PC-3 (cell line): ENCODE measurements around the gene DNHD1. TPM values are rescaled to one million over a fixed set of nuclear protein-coding genes. Genes with fewer than 3 reads are reported as not detected.

Source experiments
- ATAC-seq: fragments of 200-7000 bp; cut with Tn5 transposase; 2 replicates; pipeline ENCODE4 v1.9.1; 2020; ENCODE audit warnings: mild to moderate bottlenecking, moderate library complexity
- BruUV-seq: library from RNA; stranded (reverse); fragments of 400-500 nt; replicated peaks from 2 replicates; lab custom pipeline; 2021; lab: Mats Ljungman, UMichigan
- CTCF ChIA-PET: fragments of 300-600 bp; sonication (Branson Sonifier 250); formaldehyde crosslinking; loops from one replicate; lab custom pipeline; 2022; ENCODE audit warnings: antibody characterized with exemption; lab: Charles Lee
- POLR2A ChIA-PET: fragments of 300-600 bp; sonication (Branson Sonifier 250); formaldehyde crosslinking; loops from one replicate; lab custom pipeline; 2022; ENCODE audit warnings: antibody characterized with exemption; ENCODE audit not compliant: unreplicated experiment; lab: Charles Lee
- DNase-seq: peaks from one replicate; pipeline ENCODE4 v3.0.0-alpha.2; 2015
- H2AFZ ChIP-seq: fragments of 300-600 bp; sonication (generic); 2 replicates; pipeline ENCODE4 v1.6.0; 2016; ENCODE audit warnings: antibody characterized with exemption, low read length
- H3F3A ChIP-seq: fragments of 300-600 bp; sonication (generic); one replicate; pipeline ENCODE4 v1.6.0; 2017; ENCODE audit warnings: antibody characterized with exemption, low read length, control low read depth, mild to moderate bottlenecking; ENCODE audit not compliant: unreplicated experiment
- H3K27ac ChIP-seq: fragments of 300-600 bp; sonication (generic); 2 replicates; pipeline ENCODE4 v1.5.1; 2016; ENCODE audit warnings: mild to moderate bottlenecking, low read length
- H3K27me3 ChIP-seq: fragments of 300-600 bp; sonication (generic); 2 replicates; pipeline ENCODE4 v1.6.1; 2016; ENCODE audit warnings: low read length, mixed read lengths
- H3K36me3 ChIP-seq: fragments of 300-600 bp; sonication (generic); 2 replicates; pipeline ENCODE4 v1.6.1; 2016; ENCODE audit warnings: low read depth, mixed run types, low read length, mixed read lengths
- H3K4me1 ChIP-seq: fragments of 300-600 bp; sonication (generic); 2 replicates; pipeline ENCODE4 v1.5.1; 2016; ENCODE audit warnings: low read length; ENCODE audit not compliant: insufficient read depth
- H3K4me2 ChIP-seq: fragments of 300-600 bp; sonication (generic); 2 replicates; pipeline ENCODE4 v1.6.0; 2016; ENCODE audit warnings: low read length
- H3K4me3 ChIP-seq: fragments of 300-600 bp; sonication (generic); 2 replicates; pipeline ENCODE4 v1.5.1; 2016; ENCODE audit warnings: mild to moderate bottlenecking, low read length, mixed read lengths
- H3K79me2 ChIP-seq: fragments of 300-600 bp; sonication (generic); 2 replicates; pipeline ENCODE4 v1.6.1; 2017; ENCODE audit warnings: low read length, mixed read lengths
- H3K9ac ChIP-seq: fragments of 300-600 bp; sonication (generic); 2 replicates; pipeline ENCODE4 v1.6.0; 2016; ENCODE audit warnings: mild to moderate bottlenecking, low read length
- H3K9me2 ChIP-seq: fragments of 300-600 bp; sonication (generic); replicated peaks from 2 replicates; pipeline ENCODE4 v1.6.1; 2016; ENCODE audit warnings: mixed run types, low read length, mixed read lengths
- H3K9me3 ChIP-seq: fragments of 300-600 bp; sonication (generic); 2 replicates; pipeline ENCODE4 v1.6.1; 2016; ENCODE audit warnings: low read length, mixed read lengths
- H4K20me1 ChIP-seq: fragments of 300-600 bp; sonication (generic); 2 replicates; pipeline ENCODE4 v1.6.1; 2016; ENCODE audit warnings: low read length, mixed read lengths
- CTCF ChIP-seq: fragments of 300-600 bp; sonication (generic); conservative IDR thresholded peaks from 2 replicates; pipeline ENCODE4 v1.5.1; 2017; ENCODE audit warnings: antibody characterized with exemption, low read depth, mild to moderate bottlenecking, low read length
- EZH2 ChIP-seq: fragments of 300-600 bp; sonication (generic); IDR thresholded peaks from one replicate; pipeline ENCODE4 v1.6.1; 2017; ENCODE audit warnings: antibody characterized with exemption, mild to moderate bottlenecking, low read length; ENCODE audit not compliant: unreplicated experiment
- EZH2phosphoT487 ChIP-seq: fragments of 300-600 bp; sonication (generic); IDR thresholded peaks from 2 replicates; pipeline ENCODE4 v1.6.1; 2018; ENCODE audit warnings: mild to moderate bottlenecking, antibody characterized with exemption, low read length, borderline replicate concordance
- intact Hi-C: fragments of 100-400 bp; cut with micrococcal nuclease; formaldehyde crosslinking; loops from 2 replicates; pipeline ENCODE4 v1.9.0; 2023
- total RNA-seq: library from RNA; depleted of rRNA; stranded (reverse); fragments of >200 nt; gene quantifications from 2 replicates; pipeline ENCODE4 v1.2.3, GENCODE V29; 2014; rRNA removed

The DNHD1 gene
- total RNA-seq, 1 experiment from 2014 or later: 9.3 TPM

DNA sequence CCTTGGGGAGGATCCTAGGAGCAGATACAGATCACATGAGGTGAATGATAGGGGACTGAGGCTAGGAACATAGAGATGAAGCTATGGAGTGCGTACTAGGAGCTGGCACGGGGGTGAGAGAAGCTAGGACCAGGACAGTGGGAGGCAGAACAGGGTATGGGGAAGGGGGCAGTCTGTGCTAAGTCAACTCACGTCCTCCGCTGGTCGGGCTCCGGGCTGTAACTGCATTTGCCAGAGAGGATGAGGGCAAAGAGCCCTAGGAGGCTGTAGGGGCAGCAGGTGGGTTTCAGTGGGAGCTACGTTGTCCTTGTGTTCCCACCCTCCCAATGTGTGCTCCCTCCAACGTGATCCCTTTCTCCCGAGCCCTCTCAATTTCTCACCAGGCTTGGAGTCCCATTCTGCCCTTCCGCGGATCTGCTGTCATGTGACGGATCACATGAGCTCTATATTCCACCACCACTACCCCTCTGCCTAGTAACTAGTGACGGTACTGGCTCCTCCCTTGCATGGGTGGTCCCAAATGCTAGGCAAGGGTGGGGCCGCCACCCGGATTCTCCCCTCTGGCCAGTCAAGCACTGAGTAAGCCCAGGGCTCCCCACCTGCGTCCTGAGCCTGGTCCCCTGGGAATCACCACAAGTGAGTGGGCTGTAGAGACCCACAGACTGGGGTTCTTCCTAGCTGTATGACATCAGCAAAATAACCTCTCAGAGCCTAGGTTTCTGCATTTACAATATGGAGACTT lies 122.1 kb downstream of the DNHD1 start, which contains the start of gene TPP1:
Gene TPP1 (minus strand): TSS at position 419 of the 742 bp plus-strand sequence. CDS start 22 bp downstream, at position 397.
- Histone ChIP-seq H3K79me2 (peaks cover 3% of the 10 kb centered on the region; the same call in 1 of the 2 replicates), H3K4me2 (peak within 1 kb of the TSS; percentile 98), H3K9me3 (no peaks in the 10 kb centered on the region), H3K27me3 (no peaks in the 10 kb centered on the region), H3F3A (no peaks in the 10 kb centered on the region), H3K4me1 (peaks cover 14% of the 10 kb centered on the region), H2AFZ (peak within 1 kb of the TSS; percentile 85), H3K4me3 (peak within 1 kb of the TSS; percentile 79), H3K9me2 (no peaks in the 10 kb centered on the region), H3K36me3 (no peaks in the 10 kb centered on the region), H3K9ac (peak within 1 kb of the TSS; percentile 67), H3K27ac (0 out of 2 replicates have a peak within 1 kb of the TSS, but pooled peaks have one; percentile 1), H4K20me1 (no peaks in the 10 kb centered on the region)
- CTCF ChIA-PET: interaction anchor here (0.6 to 1.2 kb wide), 3 partner anchors 64 to 136 kb away, joined by 3 to 4 read pairs (median 4); partner anchors contain the start of gene MRPL17
- BruUV-seq: TSS peak; percentile 55
- POLR2A ChIA-PET: interaction anchor here (0.6 to 0.8 kb wide), 3 partner anchors 9 to 387 kb away, joined by 5 to 7 read pairs (median 7); partner anchors contain the start of gene MRPL17
- intact Hi-C loops: loop anchor here (2.0 kb wide), 1 partner anchor 84 kb away; no protein-coding TSS in a partner anchor
- DNase-seq (peak; percentile 93), ATAC-seq (peak; percentile 90)
- TF ChIP-seq CTCF (no peak), EZH2 (no peak), EZH2phosphoT487 (no peak)

DNA sequence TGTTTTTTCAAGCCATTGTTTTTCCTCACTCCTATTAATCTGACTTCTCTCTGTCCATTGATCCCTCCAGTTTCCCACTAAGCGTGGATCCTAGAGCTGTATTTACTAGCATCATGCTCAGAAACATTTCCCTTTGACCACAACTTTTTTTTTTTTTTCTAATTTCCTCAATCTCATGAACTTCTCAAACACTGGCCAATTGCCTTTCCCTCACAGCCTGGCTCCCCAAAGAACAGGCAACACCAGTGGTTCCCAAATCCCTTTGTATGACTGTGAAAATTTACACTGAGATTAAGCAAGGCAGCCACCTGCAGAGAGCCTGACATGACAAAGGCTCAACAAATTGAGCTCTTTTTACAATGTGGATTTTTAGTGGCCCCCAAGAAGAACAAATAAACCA lies 123.6 kb downstream of the DNHD1 start:
- DNase-seq: no peak
- no peak for TF ChIP-seq EZH2phosphoT487
- no peak for TF ChIP-seq CTCF
- no peak for TF ChIP-seq EZH2
- H2AFZ ChIP-seq: no peak overlapping the region
- H3F3A ChIP-seq: no peaks in the 10 kb centered on the region
- no peaks in the 10 kb centered on the region for H4K20me1 ChIP-seq
- POLR2A ChIA-PET: interaction anchor here (0.7 kb wide), 1 partner anchor 12 kb away, joined by 4 read pairs; no protein-coding TSS in a partner anchor
- H3K27ac ChIP-seq: no peak overlapping the region
- ATAC-seq: no peak
- no TSS peak for BruUV-seq
- H3K9me2 ChIP-seq: no peaks in the 10 kb centered on the region
- no peaks in the 10 kb centered on the region for H3K36me3 ChIP-seq
- H3K9me3 ChIP-seq: no peaks in the 10 kb centered on the region
- peaks cover 3% of the 10 kb centered on the region; the same call in 1 of the 2 replicates for H3K79me2 ChIP-seq
- no peak overlapping the region for H3K4me2 ChIP-seq
- no peak overlapping the region for H3K4me3 ChIP-seq
- peaks cover 14% of the 10 kb centered on the region for H3K4me1 ChIP-seq
- CTCF ChIA-PET: interaction anchor here (0.6 kb wide), 1 partner anchor 63 kb away, joined by 3 read pairs; the partner anchor contains the start of gene MRPL17
- no peaks in the 10 kb centered on the region for H3K27me3 ChIP-seq
- intact Hi-C loops: no loop called here
- no peak overlapping the region for H3K9ac ChIP-seq

Other genes with a start within 250 kb of the DNHD1 start
- not detected in 2 replicates for gene CCKBR, start 237.4 kb upstream of the DNHD1 start, total RNA-seq
- not detected in 2 replicates for gene CAVIN3, start 176.8 kb upstream of the DNHD1 start, total RNA-seq
- gene SMPD1, start 106.8 kb upstream of the DNHD1 start, total RNA-seq: 12.1 and 12.9 TPM in 2 replicates
- 17.5 and 24.7 TPM in 2 replicates for gene APBB1, start 78.2 kb upstream of the DNHD1 start, total RNA-seq
- 1.6 TPM in 1 of 2 replicates, not detected in the other for gene HPX, start 56.3 kb upstream of the DNHD1 start, total RNA-seq
- gene TRIM3, start 23.3 kb upstream of the DNHD1 start, total RNA-seq: 20.3 and 24.7 TPM in 2 replicates
- gene ARFIP2, start 15.9 kb upstream of the DNHD1 start, total RNA-seq: 57.2 and 65.2 TPM in 2 replicates
- 25.5 and 26.4 TPM in 2 replicates for gene TIMM10B, start 15.8 kb upstream of the DNHD1 start, total RNA-seq
- gene RRP8, start 106.3 kb downstream of the DNHD1 start, total RNA-seq: 15.1 and 16.9 TPM in 2 replicates
- 73.0 and 73.9 TPM in 2 replicates for gene ILK, start 106.5 kb downstream of the DNHD1 start, total RNA-seq
- 102 and 128 TPM in 2 replicates for gene TAF10, start 114.9 kb downstream of the DNHD1 start, total RNA-seq
- 21.6 and 48.3 TPM in 2 replicates for gene TPP1, start 122.1 kb downstream of the DNHD1 start, total RNA-seq
- under 0.01 TPM in 1 of 2 replicates, not detected in the other for gene DCHS1, start 158.5 kb downstream of the DNHD1 start, total RNA-seq
- 72.5 and 78.1 TPM in 2 replicates for gene MRPL17, start 186.1 kb downstream of the DNHD1 start, total RNA-seq